Neural progenitor cell (in vitro differentiated cells): ENCODE results near the gene TMEM178B. TPM values are rescaled to one million over a fixed set of nuclear protein-coding genes. Genes with fewer than 3 reads are reported as not detected.

Experiments used
- DNase-seq: peaks from one replicate; pipeline ENCODE4 v3.0.0-alpha.2; 2016; ENCODE audit warnings: low spot score
- H2AFZ ChIP-seq: fragments of 200-600 bp; sonication (generic); replicated peaks from 2 replicates; pipeline ENCODE4 v1.6.1; 2016; ENCODE audit warnings: antibody characterized with exemption
- H3F3A ChIP-seq: fragments of 200-600 bp; sonication (generic); 2 replicates; pipeline ENCODE4 v1.6.1; 2016; ENCODE audit warnings: antibody characterized with exemption, low read depth
- H3K27ac ChIP-seq: fragments of 200-600 bp; sonication (generic); 2 replicates; pipeline ENCODE4 v1.5.1; 2016; ENCODE audit warnings: mild to moderate bottlenecking
- H3K27me3 ChIP-seq: fragments of 200-600 bp; sonication (generic); 2 replicates; pipeline ENCODE4 v1.6.1; 2016; ENCODE audit warnings: mild to moderate bottlenecking, moderate library complexity
- H3K36me3 ChIP-seq: fragments of 200-600 bp; sonication (generic); 2 replicates; pipeline ENCODE4 v1.5.1; 2016
- H3K4me1 ChIP-seq: fragments of 200-600 bp; sonication (generic); 2 replicates; pipeline ENCODE4 v1.6.1; 2016; ENCODE audit warnings: mixed run types
- H3K4me2 ChIP-seq: fragments of 200-600 bp; sonication (generic); 2 replicates; pipeline ENCODE4 v1.6.1; 2016
- H3K4me3 ChIP-seq: fragments of 200-600 bp; sonication (generic); 2 replicates; pipeline ENCODE4 v1.5.1; 2016
- H3K79me2 ChIP-seq: fragments of 200-600 bp; sonication (generic); 2 replicates; pipeline ENCODE4 v1.6.1; 2016; ENCODE audit warnings: low read depth
- H3K9ac ChIP-seq: fragments of 200-600 bp; sonication (generic); 2 replicates; pipeline ENCODE4 v1.6.1; 2016
- H3K9me3 ChIP-seq: fragments of 200-600 bp; sonication (generic); 2 replicates; pipeline ENCODE4 v1.5.1; 2016; ENCODE audit warnings: low read depth
- H4K20me1 ChIP-seq: fragments of 200-600 bp; sonication (generic); 2 replicates; pipeline ENCODE4 v1.6.1; 2016; ENCODE audit warnings: low read depth
- H3K27ac Mint-ChIP-seq: 3 replicates; pipeline ENCODE4 v1.8.0; 2021; ENCODE audit warnings: mixed read lengths
- H3K27me3 Mint-ChIP-seq: 2 replicates; pipeline ENCODE4 v1.8.0; 2022; ENCODE audit warnings: low read depth, mild to moderate bottlenecking, inconsistent platforms, moderate library complexity, mixed read lengths; ENCODE audit not compliant: insufficient read depth
- H3K36me3 Mint-ChIP-seq: 3 replicates; pipeline ENCODE4 v1.8.0; 2021; ENCODE audit warnings: mixed read lengths
- H3K4me1 Mint-ChIP-seq: 3 replicates; pipeline ENCODE4 v1.8.0; 2021; ENCODE audit warnings: mixed read lengths
- H3K4me3 Mint-ChIP-seq: 3 replicates; pipeline ENCODE4 v1.8.0; 2021; ENCODE audit warnings: mild to moderate bottlenecking, moderate library complexity, mixed read lengths
- H3K9me3 Mint-ChIP-seq: 3 replicates; pipeline ENCODE4 v1.8.0; 2020; ENCODE audit warnings: mixed read lengths
- EZH2 ChIP-seq: fragments of 200-600 bp; sonication (generic); IDR thresholded peaks from 2 replicates; pipeline ENCODE4 v1.6.1; 2017; ENCODE audit warnings: antibody characterized with exemption, mild to moderate bottlenecking, moderate library complexity
- EZH2phosphoT487 ChIP-seq: fragments of 200-600 bp; sonication (generic); IDR thresholded peaks from 2 replicates; pipeline ENCODE4 v1.6.1; 2017; ENCODE audit warnings: antibody characterized with exemption
- small RNA-seq: library from RNA; depleted of rRNA; stranded (forward); fragments of <200 nt; gene quantifications from one replicate; pipeline ENCODE3, GENCODE V24; 2015
- total RNA-seq: library from RNA; depleted of rRNA; stranded (reverse); fragments of >200 nt; gene quantifications from 2 replicates; pipeline ENCODE4 v1.2.3, GENCODE V29; 2015; ENCODE audit warnings: low replicate concordance
- TF ChIP-seq, protein P1 (sequence below): fragments of 200-600 bp; sonication (generic); IDR thresholded peaks from 2 replicates; pipeline ENCODE4 v1.5.1; 2017; ENCODE audit warnings: antibody characterized with exemption, mild to moderate bottlenecking

The TMEM178B gene
- total RNA-seq, 1 donor from 2014 or later = 2.9 TPM

DNA sequence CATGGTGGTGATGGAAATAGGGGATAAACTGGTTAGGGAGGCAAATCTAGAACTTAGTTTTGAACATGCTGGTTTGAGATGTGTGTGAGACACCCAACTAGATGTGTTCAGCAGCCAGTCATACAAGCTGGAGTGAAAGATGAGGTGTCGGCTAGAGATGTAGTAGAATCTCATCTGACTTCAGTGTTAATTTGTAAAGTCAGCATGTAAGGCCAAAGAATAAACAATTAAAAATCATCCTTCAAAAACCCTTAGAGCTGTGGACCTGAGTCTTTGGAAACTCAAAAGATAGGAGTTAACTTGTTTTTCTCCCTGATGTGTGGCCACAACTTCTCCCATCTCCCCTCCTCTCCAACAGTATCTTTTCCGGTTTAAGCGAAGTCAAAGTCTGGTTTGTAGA, 454.5 kb downstream of the TMEM178B start:
- no peak overlapping the region for H3K4me2 ChIP-seq
- no peaks in the 10 kb centered on the region for H3K79me2 ChIP-seq
- Mint-ChIP-seq H3K27me3 (no peaks in the 10 kb centered on the region), H3K4me1 (peaks cover 8% of the 10 kb centered on the region), H3K27ac (no peak overlapping the region), H3K36me3 (no peaks in the 10 kb centered on the region), H3K4me3 (no peak overlapping the region), H3K9me3 (no peaks in the 10 kb centered on the region)
- no peak for DNase-seq
- H3K9me3 ChIP-seq = no peaks in the 10 kb centered on the region
- no peak overlapping the region for H2AFZ ChIP-seq
- no peaks in the 10 kb centered on the region for H3F3A ChIP-seq
- no peak overlapping the region for H3K9ac ChIP-seq
- no peaks in the 10 kb centered on the region for H3K36me3 ChIP-seq
- no peak for TF ChIP-seq EZH2
- TF ChIP-seq EZH2phosphoT487 = no peak
- TF ChIP-seq, protein P1, sequence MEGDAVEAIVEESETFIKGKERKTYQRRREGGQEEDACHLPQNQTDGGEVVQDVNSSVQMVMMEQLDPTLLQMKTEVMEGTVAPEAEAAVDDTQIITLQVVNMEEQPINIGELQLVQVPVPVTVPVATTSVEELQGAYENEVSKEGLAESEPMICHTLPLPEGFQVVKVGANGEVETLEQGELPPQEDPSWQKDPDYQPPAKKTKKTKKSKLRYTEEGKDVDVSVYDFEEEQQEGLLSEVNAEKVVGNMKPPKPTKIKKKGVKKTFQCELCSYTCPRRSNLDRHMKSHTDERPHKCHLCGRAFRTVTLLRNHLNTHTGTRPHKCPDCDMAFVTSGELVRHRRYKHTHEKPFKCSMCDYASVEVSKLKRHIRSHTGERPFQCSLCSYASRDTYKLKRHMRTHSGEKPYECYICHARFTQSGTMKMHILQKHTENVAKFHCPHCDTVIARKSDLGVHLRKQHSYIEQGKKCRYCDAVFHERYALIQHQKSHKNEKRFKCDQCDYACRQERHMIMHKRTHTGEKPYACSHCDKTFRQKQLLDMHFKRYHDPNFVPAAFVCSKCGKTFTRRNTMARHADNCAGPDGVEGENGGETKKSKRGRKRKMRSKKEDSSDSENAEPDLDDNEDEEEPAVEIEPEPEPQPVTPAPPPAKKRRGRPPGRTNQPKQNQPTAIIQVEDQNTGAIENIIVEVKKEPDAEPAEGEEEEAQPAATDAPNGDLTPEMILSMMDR = no peak
- H3K4me3 ChIP-seq = no peak overlapping the region
- no peak overlapping the region for H3K27ac ChIP-seq
- no peaks in the 10 kb centered on the region for H3K27me3 ChIP-seq
- no peaks in the 10 kb centered on the region for H4K20me1 ChIP-seq
- H3K4me1 ChIP-seq = no peaks in the 10 kb centered on the region

Small RNAs within 50 kb of the gene (small RNA-seq; reads per million reads assigned to genes)
- gene AC006362.1 (not detected), gene RNU4-74P (not detected)

Other genes with a start within 250 kb of the TMEM178B start
- gene BRAF, start 149.1 kb upstream of the TMEM178B start, total RNA-seq = 32.4 and 48.0 TPM in 2 replicates
- gene MRPS33, start 59.1 kb upstream of the TMEM178B start, total RNA-seq = 18.6 and 25.0 TPM in 2 replicates